Measurements from ENCODE around the gene TMEM106C.

Gene TMEM106C, protein sequence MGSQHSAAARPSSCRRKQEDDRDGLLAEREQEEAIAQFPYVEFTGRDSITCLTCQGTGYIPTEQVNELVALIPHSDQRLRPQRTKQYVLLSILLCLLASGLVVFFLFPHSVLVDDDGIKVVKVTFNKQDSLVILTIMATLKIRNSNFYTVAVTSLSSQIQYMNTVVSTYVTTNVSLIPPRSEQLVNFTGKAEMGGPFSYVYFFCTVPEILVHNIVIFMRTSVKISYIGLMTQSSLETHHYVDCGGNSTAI

GRCh38 chr12:47963340-47964040 is at the start of gene TMEM106C:
TSS of gene TMEM106C (plus strand) at chr12:47963596. CDS start at chr12:47964237, 641 bp downstream.
- DNase-seq (ENCODE audit: low read depth, low spot score): peak; percentile 82

DNA sequence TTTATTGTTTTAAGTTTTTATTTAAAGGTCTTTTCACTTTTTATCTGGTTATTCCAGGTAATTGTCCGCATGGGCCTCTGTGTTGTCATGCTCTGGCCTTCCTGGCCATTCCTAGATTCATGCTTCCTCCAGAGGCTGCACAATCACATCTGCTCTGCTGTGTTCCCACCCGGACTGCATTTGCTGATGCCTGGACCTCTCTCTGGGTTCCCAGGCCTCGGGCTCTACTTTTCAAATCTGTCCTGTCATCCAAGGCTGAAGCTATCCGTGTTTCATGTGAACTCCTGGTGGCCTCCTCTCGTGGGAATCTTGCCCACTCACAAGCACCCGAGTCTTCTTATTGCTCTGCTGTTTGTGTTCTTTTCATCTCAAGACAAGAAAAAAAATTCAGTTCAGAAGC is 42.5 kb upstream of the TMEM106C start:
- no peak for DNase-seq (ENCODE audit: low read depth, low spot score)

DNA sequence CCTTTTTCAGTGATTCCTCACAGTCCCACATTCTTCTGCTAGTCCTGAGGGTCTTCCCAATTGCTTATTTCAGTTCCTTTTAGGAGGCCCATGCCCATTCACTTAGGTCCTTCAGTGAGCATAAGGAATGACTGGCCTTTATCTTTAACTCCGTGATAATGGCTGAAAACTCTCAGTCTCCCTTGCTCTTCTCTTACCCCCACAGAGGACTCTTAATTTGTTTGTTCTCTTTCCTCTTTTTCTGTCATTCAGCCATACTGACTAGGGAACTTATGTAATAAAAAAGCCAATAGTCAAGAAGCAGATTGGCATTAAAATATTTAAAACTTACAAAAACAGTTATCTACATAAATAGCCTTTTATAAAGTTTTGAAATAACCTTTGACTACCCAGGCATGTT is 41.5 kb upstream of the TMEM106C start:
- no peak for DNase-seq (ENCODE audit: low read depth, low spot score)

DNA sequence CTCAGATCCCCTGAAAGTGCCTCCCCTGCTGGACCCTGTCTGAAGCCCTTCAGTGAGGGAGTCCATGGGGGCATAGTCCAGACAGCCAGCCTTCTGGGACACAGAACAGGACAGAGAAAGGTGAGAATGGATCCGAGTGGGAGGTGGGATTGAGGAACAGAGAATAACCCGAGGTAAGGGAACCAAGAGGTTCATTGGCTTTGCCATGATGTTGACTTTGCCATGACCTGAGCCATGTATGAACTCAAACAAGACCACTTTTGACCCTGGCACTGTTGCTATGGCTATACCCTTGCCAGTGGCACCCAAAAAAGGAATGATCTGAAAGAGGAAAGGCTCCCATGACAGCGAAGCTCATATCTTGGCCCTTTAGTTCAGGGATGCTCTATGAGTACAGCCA is 36.0 kb upstream of the TMEM106C start:
- no peak for DNase-seq (ENCODE audit: low read depth, low spot score)

DNA sequence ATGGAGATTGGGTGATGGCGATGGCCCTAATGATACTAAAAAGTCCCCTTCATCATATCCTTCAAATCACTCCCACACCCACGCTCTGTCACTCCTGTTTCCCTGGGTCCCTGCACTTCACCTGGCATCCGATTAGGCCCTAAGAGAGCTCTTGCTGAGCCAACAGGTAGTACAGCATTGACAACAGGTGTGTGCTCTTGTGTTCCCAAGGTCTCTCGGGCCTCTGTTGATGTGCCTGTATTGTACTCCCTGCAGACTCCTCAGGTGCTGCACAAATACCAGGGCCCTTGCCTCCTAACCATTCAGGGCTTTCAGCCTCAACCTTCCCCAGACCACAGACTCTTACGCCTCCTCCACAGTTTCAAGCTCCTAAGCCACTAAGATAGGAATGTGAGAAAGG is 32.8 kb upstream of the TMEM106C start:
- no peak for DNase-seq (ENCODE audit: low read depth, low spot score)

DNA sequence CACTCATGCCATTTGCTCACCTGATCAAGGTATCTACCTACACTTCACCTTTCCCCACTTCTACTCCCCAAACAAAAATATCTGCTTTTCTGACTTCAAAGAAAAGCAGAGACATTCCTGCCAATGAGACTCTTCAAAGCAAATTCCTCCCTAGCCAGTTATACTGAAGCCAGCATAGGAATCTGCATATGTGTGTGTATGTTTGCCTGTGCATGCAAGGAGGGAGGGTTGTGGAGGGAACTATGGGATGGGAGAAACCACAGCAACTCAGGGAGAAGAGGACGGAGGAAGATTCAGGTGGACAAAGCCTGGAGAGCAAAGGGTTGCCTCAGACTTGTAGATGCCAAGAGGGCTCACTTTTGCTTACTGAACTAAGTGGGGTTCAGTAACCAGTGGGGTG is 32.2 kb upstream of the TMEM106C start:
- no peak for DNase-seq (ENCODE audit: low read depth, low spot score)

- no peak for DNase-seq (ENCODE audit: low read depth, low spot score)
Observed at GRCh38 chr12:47935184-47935583, 28.2 kb upstream of the TMEM106C start.

DNA sequence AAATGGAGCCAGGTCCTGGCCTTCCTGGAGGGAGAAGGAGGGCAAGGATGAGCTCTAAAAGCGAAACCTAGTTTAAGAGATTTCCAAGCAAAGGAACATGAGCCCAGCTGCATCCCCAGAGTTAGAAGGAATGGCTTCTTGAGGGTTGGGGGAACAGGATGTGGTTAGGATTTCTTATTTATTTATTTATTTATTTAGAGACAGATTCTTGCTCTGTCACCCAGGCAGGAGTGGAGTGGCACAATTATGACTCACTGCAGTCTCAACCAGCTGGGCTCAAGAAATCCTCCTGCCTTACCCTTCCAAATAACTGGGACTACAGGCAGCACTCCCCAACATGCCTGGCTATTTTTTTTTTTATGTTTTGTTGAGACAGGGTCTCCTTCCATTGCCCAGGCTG is 25.3 kb upstream of the TMEM106C start:
- no peak for DNase-seq (ENCODE audit: low read depth, low spot score)

DNA sequence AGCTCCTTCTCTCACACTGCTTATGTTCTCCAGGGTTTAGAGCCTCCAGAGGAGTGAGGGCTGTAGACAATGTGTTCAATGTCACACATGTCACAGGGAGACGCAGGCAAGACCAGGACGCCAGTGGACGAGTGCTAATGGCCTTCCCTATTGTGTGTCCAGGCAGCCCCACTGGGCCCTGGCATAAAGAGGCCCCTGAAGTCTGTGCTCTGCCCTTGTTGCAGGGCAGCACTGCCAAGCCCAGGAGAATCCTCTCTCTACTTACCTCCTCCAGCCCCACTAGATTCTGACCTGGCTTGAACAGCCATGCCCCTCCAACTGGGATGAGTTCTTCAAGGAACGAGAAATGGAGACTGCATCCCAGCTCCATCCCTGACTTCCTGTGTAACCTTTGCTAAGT is 24.8 kb upstream of the TMEM106C start:
- no peak for DNase-seq (ENCODE audit: low read depth, low spot score)

GRCh38 chr12:47939009-47939601 is 24.3 kb upstream of the TMEM106C start:
- no peak for DNase-seq (ENCODE audit: low read depth, low spot score)

GRCh38 chr12:47940773-47941474 is 22.5 kb upstream of the TMEM106C start:
- DNase-seq (ENCODE audit: low read depth, low spot score): no peak

DNA sequence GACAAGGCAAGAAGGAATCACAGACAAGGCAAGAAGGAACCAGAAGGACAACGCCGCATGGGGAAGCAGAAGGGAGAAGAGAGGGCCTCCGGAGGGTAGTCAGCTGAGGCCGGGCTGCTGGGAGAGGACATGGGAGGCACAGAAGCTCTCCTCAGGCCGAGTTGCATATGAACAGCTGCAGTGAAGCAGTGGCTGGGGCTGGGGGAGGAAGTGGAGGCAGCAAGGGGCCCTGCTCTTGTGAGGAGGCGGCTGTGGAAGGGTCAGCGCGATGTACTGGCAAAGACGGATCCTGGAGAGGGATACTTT is 22.0 kb upstream of the TMEM106C start:
- no peak for DNase-seq (ENCODE audit: low read depth, low spot score)

- no peak for DNase-seq (ENCODE audit: low read depth, low spot score)
Observed at GRCh38 chr12:47941871-47942613, 21.4 kb upstream of the TMEM106C start.

DNA sequence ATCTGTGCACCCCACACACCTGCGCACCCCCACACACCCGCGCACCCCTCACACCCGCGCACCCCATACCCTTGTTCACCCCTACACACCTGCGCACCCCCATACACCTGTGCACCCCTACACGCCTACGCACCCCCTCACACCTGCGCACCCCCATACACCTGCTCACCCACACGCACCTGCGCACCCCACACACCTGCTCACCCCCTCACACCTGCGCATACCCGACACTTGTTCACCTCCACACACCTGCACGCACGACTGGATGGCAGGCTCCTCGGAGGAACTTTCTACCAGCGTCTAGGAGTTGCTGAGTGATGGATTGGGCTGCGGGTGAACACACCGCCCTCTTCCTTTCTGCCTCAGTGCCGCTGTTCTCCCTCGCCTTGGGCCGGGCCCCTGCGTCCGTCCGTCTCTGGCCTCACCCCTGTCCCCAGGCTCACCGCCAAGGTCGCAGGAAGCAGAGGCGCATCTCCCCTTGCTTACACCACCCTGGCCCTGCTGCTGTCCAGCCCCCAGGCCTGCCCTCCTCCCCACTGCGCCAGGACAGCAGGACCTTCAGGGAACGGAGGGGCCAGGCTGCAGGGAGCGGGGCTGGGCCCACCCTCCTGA is 20.7 kb upstream of the TMEM106C start:
- no peak for DNase-seq (ENCODE audit: low read depth, low spot score)

DNA sequence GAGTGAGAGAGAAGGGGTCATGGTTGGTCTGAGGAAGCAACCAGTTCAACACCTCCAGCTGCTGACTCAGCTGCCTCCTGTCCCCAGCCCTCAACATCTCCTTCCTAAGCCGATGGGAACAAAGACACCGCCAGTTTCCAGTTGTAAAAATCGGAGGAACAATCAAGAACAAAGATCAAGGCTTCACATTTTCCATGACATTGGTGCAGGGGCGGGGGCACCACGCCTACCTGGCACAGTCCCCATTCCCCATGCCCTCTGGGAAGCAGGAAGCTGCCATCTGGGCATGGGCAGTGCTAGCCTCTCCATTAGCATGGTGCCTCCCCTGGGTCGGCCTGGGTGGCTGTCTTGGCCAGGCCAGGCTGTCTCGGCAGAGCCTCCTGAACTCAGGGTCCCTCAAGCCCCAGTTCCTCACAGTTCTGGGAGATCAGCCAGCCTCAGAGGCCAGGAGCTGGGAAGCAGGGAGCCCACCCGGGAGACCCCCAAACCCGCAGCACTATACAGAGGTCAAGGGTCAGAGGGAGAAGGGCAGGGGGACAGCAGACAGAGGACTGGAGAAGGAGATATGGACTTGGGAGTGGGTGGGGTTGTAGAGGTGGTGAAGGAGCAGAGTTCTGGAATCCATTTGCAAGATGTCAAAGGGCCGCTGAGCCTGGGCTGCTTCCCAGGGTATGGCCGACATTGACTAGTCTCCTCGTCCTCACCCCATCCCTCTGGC is 19.6 kb upstream of the TMEM106C start:
- no peak for DNase-seq (ENCODE audit: low read depth, low spot score)

- no peak for DNase-seq (ENCODE audit: low read depth, low spot score)
Observed at GRCh38 chr12:47944685-47945340, 18.6 kb upstream of the TMEM106C start.

DNA sequence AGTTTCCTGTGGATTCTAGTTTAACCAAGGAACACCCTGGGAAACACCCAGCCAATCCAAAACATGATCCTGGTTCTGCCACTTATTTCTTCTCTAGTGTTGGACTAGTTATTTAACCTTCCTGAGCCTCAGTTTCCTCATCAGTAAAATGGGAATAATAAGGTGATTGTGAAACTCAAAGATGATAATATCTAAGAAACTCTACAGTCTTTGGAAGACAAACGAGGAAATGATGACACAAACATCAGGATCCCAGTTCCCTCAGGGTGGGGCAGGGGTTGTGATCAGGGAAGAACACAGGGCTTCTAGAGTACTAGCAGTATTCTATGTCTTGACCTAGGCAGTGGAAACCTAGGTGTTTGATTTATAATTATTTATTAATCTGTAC is 18.1 kb upstream of the TMEM106C start:
- no peak for DNase-seq (ENCODE audit: low read depth, low spot score)

GRCh38 chr12:47946413-47947323 is 16.7 kb upstream of the TMEM106C start:
- no peak for DNase-seq (ENCODE audit: low read depth, low spot score)

- DNase-seq (ENCODE audit: low read depth, low spot score): no peak
Observed at GRCh38 chr12:47947341-47947740, 16.1 kb upstream of the TMEM106C start.

Data from brain pericyte (primary cell).